ENCODE measurements around the gene CARS1. TPM values are rescaled to one million over a fixed set of nuclear protein-coding genes. Genes with fewer than 3 reads are reported as not detected.

CARS1 gene
- total and polyA plus RNA-seq, 9 of the 15 experiments (the other 6 are each of a cell fraction or from before 2014, with no cell fraction given): 14.4 to 106 (median 73.6) TPM

GRCh38 chr11:3105791-3106735 is 48.8 kb upstream of the CARS1 start:
- peaks cover 2 to 20% of the 10 kb centered on the region in 2 experiments; a peak in 4 of 5 replicates for H3K4me1 ChIP-seq (replicated peaks in 1 of 2; ENCODE audit: control insufficient read depth in 2 of 2, insufficient read depth in 2 of 2, low read length in 2 of 2)
- H3K79me2 ChIP-seq (ENCODE audit: control insufficient read depth, insufficient read depth, low read length): no peaks in the 10 kb centered on the region
- DNase-seq (ENCODE audit: extremely low read depth in 1 of 4, low spot score in 3 of 4) (no peak), FAIRE-seq (no peak), ATAC-seq (no peak)
- no peaks in the 10 kb centered on the region for H3K27me3 ChIP-seq (ENCODE audit: control insufficient read depth in 2 of 2, insufficient read depth in 2 of 2, low read length in 2 of 2)
- no peaks in the 10 kb centered on the region; the same call in 1 of the 2 replicates for H4K20me1 ChIP-seq (replicated peaks; ENCODE audit: control insufficient read depth, insufficient read depth, low read length)
- H3K9me3 ChIP-seq (replicated peaks; ENCODE audit: control insufficient read depth, insufficient read depth, low read depth, low read length): no peaks in the 10 kb centered on the region
- BruUV-seq (replicated peaks): no TSS peak
- no peak overlapping the region for H3K27ac ChIP-seq (ENCODE audit: extremely low read depth, low read depth, low read length)
- no peak overlapping the region; a peak in 1 of 4 replicates for H3K9ac ChIP-seq (ENCODE audit: insufficient read depth in 1 of 2, low read depth in 2 of 2, low read length in 2 of 2)
- POLR2A ChIA-PET: interaction anchor here (0.6 kb wide), 1 partner anchor 9 kb away, joined by 4 read pairs; no protein-coding TSS in a partner anchor
- H3K9me1 ChIP-seq (ENCODE audit: control insufficient read depth, insufficient read depth, low read length): no peaks in the 10 kb centered on the region
- in situ Hi-C loops (cut with MboI): no loop called here
- no peak overlapping the region for H2AFZ ChIP-seq (ENCODE audit: low read depth, low read length)
- CTCF ChIA-PET (ENCODE audit: low intra/inter-chr PET ratio): no interaction called here
- no peak for TF ChIP-seq SMARCA5 (IDR thresholded peaks at IDR 0.05)
- 0 out of 2 replicates have a peak, but pooled peaks have one; percentile 11 for TF ChIP-seq POLR2G (IDR thresholded peaks at IDR 0.05; ENCODE audit: low read depth, low read length)
- no peak for TF ChIP-seq MCM3 (IDR thresholded peaks at IDR 0.05)
- H3K4me3 ChIP-seq: no peak overlapping the region
- no peaks in the 10 kb centered on the region for H3K36me3 ChIP-seq (ENCODE audit: control insufficient read depth, insufficient read depth, low read length)
- 66% methylated on average over 36 of the region's 41 CpGs for WGBS (ENCODE audit: insufficient coverage, low coverage, missing lambda C conversion rate)
- no peak overlapping the region for H3K4me2 ChIP-seq (ENCODE audit: insufficient read depth, low read length)
- intact Hi-C loops (cut with micrococcal nuclease): no loop called here
